Stimulated activated CD4-positive, alpha-beta T cell treated with anti-CD3 and anti-CD28 coated beads, Interleukin-2, amount 100 ng/mL, for 4 hours (primary cell): ENCODE results near the gene GRIK3.

Experiments used
- DNase-seq: peaks from one replicate; pipeline ENCODE4 v3.0.0-alpha.2; 2020; ENCODE audit warnings: low read depth

Gene GRIK3

DNA sequence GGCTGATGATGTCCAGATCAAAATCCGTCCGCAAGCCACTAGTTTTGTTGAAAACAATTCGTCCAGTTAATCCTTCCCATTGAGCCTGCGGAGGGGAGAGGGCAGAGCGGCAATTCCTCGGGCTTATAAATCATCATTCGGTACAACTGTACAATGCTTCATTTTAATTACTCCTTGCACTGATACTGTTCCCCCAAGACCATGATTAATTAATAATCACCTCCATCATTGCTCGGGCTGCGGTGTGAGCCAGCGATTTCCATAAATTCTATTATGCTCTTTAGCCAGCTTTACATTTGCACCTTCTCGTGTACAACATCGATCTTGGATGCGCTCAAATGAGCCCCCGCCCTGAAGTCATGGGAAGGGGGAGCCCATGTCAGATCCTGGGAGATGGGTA, 180.7 kb downstream of the GRIK3 start:
- no peak for DNase-seq

DNA sequence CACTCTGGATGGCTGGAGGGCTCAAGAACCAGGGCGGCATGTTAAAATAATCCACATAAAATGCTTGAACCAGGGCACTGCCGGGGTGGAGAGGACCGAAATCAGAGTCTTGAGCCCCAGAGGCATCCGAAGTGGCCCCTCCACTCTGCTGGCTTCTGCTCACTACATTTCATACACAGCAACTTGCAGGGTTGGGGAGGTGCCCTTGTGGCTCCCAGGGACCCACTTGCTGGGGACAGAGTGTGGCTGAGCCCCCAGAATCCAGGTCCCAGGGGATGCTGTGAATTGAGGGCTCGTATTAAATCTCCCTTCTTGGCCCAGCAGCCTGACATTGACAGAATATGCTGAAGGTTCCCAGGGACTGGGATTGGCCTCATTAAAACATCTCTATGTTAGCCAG, 181.7 kb downstream of the GRIK3 start:
- DNase-seq = no peak

- no peak for DNase-seq
Measured at GRCh38 chr1:36851595-36851994, 182.7 kb downstream of the GRIK3 start.

- DNase-seq = no peak
Measured at GRCh38 chr1:36851087-36851486, 183.2 kb downstream of the GRIK3 start.

DNA sequence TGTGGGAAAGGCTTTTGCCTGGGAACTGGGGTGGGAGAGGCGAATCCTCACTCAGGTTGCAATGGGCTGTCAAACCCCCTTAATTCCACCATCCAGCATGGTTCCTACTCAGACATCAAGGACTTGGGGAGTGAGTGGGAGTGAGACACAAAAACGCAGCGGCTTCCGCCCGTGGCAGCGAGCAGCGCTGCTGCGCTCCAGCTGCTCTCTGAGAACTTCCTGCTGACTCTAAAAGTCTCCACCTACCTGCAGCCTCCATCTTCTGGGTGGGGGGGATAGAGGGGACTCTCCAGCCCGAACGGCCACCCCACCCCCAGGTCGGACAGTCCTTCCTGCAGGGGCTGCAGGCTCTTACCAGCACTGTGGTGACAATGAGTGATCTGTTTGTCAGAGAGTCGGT, 184.4 kb downstream of the GRIK3 start:
- DNase-seq = no peak

- no peak for DNase-seq
Measured at GRCh38 chr1:36847761-36848160, 186.6 kb downstream of the GRIK3 start.

DNA sequence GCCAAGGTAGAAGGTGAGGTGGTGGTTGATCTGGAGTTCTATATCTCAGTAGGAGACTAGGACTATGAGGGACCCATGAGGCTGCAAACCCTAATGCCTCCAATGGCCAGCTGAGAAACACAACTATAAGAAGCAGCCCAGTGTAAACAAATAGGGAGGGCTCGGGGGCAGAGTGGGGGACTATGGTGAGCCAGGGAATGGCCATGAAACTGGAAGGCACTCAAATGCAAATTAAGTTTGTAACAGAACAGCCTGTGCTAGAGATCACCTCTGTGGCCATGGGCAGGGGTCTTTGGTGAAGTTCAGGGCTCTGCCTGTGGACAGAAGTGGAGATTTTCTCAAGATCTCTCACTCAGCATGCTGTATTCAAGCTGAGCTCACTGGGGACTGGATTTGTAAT, 187.1 kb downstream of the GRIK3 start:
- no peak for DNase-seq

DNA sequence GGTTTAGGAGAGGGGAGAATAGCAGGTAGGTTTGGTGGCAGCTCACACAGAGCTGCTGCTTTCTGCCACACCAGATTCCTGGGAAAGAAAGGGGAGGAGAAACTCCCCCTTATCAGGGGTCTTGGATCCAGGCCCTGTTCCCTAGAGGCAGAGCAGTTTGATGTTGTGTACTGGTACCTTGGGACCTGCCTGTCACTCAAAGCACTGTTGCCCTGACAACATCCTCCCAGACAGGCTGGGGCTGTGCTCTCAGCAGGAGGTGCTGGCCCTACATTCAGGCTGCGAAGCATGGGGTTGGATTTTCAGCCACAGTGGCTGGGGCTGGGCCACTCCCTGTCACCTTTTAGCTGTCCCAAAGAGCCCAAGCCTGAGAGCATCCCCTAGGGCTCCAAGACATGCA, 188.0 kb downstream of the GRIK3 start:
- DNase-seq = no peak

DNA sequence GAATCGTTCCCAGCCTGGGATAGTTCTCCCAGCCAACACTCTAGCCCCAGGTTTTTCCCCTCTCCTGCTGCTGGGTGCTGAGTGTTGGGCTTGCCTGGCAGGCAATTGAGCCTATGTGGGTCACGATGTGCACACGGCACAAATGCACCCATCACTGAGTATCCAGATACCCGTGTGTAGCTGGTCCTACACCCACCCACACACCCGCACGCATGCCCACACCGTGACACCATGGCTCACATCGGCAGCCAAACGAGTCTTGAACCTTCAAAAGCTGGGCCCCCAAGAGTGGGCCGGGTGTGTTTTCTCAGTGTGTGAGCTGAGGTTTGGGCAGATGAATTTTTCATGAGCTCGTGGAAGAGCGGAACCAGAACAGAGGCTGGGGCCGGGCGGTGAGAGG, 188.5 kb downstream of the GRIK3 start:
- no peak for DNase-seq

- no peak for DNase-seq
Measured at GRCh38 chr1:36844917-36845316, 189.4 kb downstream of the GRIK3 start.

DNA sequence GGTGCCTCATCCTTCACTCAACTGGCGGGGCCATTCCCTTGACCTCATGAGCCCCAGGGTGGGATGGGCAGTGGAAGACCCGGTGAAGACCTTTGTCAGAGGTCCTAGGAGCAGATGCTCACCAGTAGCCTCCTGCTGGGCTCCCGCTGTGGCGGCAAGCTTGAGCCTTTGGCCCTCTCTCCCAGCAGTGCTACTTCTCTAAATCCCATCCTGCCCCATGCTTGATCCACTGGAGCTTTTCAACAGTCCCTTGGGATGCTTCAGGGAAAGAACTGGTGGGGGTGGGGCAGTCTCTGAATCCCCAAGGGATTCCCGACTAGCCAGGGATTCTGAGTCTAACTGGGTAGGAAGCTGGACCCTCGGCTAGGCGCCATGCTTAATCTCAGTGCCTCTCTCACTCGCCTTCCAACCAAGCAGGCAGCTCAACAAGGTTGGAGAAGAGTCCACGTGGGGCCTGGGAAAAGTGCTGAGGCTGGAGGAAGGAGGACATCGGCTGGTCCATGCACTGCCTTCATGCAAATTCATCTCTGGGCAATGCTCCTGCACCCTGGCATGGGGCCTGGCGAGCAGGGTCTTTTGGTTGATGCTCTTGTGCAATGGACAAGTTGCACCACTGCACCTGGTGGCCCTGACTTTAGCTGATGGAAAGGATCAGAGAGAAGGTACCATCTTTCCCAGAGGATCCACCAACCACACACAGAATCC, 190.3 kb downstream of the GRIK3 start:
- DNase-seq = no peak

GRCh38 chr1:36843027-36843426, 191.3 kb downstream of the GRIK3 start:
- no peak for DNase-seq

- DNase-seq = no peak
Measured at GRCh38 chr1:36842448-36842847, 191.9 kb downstream of the GRIK3 start.

DNA sequence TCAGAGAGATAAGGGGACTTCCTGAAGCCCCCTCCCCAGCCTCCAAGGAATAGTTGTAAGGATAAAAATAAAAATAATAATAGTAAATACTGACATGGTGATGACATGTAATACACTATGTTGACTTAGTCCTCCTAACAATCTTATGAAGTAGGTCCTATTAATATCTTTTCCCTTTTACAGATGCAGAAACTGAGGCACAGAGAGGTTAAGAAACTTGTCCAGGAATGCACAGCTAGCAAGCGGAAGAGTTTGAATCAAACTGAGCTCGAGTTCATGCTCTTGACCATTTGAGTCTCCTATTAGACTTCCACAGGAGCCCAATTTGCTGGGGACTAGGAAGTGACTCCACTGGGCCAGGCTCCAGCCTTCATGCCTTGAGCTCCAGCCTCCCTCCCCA, 194.8 kb downstream of the GRIK3 start:
- no peak for DNase-seq

DNA sequence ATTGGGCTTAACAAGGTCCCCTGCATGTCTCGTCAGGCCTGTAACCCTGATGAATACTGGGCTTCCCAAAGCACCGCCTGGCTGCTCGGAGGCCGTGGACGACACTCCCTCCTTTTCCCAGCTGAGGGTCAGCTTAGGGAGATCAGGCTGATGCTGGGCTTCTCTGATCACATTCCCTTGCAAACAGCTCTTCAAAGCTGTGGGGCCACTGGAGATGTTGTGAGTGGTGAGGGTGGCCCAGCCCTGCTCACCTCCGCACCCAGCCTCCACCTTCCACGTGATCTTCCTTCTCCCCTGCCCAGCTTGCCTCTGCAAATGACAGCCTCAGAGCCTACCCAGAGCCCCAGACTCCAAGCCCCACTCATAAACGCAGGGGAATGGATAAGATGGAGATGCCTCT, 195.4 kb downstream of the GRIK3 start:
- no peak for DNase-seq

GRCh38 chr1:36836916-36837315, 197.4 kb downstream of the GRIK3 start:
- DNase-seq = no peak

GRCh38 chr1:36836196-36836883, 198.0 kb downstream of the GRIK3 start:
- no peak for DNase-seq

DNA sequence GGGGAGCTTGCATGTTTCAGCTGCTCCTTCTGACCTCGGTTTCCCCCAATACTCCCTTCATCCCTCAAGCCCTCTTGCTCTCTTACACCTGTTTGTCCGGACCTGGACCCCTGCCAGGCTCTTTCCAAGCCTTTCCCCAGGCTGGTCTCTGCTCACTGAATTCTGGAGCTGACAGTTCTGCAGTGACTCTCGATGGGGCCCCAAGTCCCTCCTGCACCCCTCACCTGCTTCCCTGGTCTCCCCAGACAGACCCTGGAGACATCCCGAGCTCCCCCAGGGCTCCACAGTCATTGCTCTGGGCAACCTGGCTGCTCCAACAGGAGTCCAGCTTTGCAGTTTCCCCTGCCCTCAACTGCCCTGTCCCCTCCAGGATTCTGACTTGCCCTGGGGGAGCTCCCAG, 198.6 kb downstream of the GRIK3 start:
- DNase-seq = no peak

DNA sequence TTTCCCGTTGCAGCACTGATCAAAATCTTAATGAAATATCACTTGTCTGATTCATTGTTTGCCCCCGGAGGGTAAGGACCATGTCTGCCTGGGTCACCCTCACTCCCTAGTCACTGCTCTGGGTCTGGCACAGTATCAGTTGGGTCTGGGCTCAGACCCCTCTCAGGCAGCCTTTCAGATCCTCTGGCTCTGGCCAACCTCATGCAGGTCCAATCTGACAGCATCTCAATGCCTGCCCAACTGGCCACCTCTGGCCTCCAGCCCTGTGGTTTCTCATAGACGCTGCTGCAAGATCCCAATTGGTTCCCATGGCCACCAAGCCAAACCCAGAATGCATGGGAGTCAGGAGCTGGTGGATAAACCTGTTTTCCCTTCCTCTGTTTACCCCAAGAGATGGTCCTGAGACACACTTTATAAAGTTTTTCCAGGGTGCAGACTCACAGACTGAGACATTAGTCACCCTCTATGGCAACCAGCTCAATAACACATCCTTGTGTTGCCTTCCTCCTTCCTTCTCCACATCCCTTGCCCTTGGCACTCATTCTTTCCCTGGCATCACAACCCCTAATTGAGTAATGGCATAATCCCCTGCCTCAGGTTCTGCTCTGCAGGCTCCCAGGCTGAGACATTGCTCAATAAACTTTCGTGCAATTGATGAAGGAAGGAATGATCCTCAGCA, 199.2 kb downstream of the GRIK3 start:
- no peak for DNase-seq

DNA sequence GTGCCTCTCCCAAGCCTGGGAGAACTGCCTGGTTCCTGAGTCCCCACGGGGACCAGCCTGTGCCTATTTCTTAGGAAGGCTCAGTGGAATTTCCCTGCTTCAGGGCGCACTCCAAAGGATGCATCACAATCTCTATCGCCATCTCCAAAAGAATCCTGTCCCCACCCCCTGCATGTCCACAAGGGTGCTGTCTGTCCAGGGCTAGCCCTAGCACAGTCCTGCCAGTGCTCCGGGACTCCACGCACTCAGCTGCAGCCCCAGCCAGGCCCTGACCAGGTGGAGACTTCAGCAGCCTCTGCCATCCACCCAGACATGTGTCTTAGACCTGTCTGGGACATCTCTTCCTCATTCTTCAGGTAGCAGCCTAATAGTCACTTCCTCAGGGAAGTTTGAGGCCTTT, 199.7 kb downstream of the GRIK3 start:
- no peak for DNase-seq

GRCh38 chr1:36831186-36831810, 203.0 kb downstream of the GRIK3 start:
- no peak for DNase-seq

GRCh38 chr1:36829961-36830360, 204.4 kb downstream of the GRIK3 start:
- DNase-seq = no peak

DNA sequence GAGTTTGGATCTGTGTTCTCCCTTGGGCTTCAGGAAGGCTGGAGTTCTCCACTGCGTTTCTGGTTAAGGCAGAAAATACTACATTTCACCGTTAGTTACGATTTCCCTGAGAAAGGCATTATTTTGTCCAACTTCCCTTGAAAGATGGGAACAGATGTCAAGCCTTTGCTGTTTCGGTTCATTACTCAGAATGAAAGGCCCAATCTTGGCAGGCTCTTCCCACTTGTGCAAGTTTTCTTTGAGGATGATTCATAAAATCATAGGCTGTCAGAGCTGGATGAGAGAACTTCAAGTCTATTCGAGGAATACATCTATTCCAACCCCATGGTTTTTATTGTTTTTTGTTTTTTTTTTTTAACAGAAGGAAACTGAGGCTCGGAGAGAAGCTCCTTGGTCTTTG, 205.2 kb downstream of the GRIK3 start:
- no peak for DNase-seq
